Measurements from ENCODE around the gene TSHZ2.

DNA sequence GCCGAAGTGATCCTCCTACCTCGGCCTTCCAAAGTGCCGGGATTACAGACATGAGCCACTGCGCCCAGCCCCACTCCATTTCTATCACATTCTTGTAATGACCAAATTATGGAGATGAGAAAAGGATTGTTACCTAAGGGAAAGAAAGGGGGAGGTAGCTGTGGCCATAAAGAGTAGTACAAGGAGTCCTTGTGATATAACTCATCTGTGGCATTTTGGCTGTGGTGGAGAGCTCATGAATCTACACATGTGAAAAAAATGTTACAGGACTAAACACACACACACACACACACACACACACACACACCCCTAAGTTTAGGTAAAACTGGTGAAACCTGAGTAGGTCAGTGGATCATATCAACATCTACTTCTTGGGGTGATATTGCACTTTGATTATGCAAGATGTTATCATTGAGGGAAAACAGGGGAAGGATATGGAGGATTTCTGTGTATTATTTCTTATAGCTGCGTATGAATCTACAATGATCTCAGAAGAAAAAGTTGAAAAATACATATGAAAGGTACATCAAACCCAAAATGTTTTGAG, 251.5 kb downstream of the TSHZ2 start:
- TF ChIP-seq JUND (IDR thresholded peaks at IDR 0.05): no peak
- TF ChIP-seq EZH2phosphoT487 (IDR thresholded peaks at IDR 0.05; ENCODE audit: borderline replicate concordance): no peak
- no peak for TF ChIP-seq FOSL1 (IDR thresholded peaks at IDR 0.05; ENCODE audit: low read depth)
- TF ChIP-seq, protein P1, sequence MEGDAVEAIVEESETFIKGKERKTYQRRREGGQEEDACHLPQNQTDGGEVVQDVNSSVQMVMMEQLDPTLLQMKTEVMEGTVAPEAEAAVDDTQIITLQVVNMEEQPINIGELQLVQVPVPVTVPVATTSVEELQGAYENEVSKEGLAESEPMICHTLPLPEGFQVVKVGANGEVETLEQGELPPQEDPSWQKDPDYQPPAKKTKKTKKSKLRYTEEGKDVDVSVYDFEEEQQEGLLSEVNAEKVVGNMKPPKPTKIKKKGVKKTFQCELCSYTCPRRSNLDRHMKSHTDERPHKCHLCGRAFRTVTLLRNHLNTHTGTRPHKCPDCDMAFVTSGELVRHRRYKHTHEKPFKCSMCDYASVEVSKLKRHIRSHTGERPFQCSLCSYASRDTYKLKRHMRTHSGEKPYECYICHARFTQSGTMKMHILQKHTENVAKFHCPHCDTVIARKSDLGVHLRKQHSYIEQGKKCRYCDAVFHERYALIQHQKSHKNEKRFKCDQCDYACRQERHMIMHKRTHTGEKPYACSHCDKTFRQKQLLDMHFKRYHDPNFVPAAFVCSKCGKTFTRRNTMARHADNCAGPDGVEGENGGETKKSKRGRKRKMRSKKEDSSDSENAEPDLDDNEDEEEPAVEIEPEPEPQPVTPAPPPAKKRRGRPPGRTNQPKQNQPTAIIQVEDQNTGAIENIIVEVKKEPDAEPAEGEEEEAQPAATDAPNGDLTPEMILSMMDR (IDR thresholded peaks at IDR 0.05 in 2 of 3, conservative IDR thresholded peaks at IDR 0.05 in 1 of 3; ENCODE audit: borderline replicate concordance in 1 of 3, insufficient read depth in 1 of 3, low read depth in 2 of 3, low read length in 2 of 3): no peak
- TF ChIP-seq POLR2A (IDR thresholded peaks at IDR 0.05; ENCODE audit: borderline replicate concordance, extremely low read depth, insufficient read depth, insufficient read length): no peak

Data from HCT116 (cell line).